ENCODE measurements around the gene MYBPHL.

GRCh38 chr1:109307274-109308021, 637 bp upstream of the MYBPHL start:
- no peak for TF ChIP-seq CTCF (IDR thresholded peaks at IDR 0.05)
- no peak for TF ChIP-seq POLR2A (IDR thresholded peaks at IDR 0.05)

Measured in thyroid gland (tissue), 4 donors.